Endothelial cell of umbilical vein (primary cell): ENCODE measurements around the gene ARHGAP15.

Experiments used
- EZH2 ChIP-seq: IDR thresholded peaks from 2 replicates; pipeline ENCODE4 v1.6.1; 2012; ENCODE audit warnings: borderline replicate concordance, low read depth, mild to moderate bottlenecking, moderate library complexity, low read length, inconsistent platforms; ENCODE audit not compliant: severe bottlenecking
- FOS ChIP-seq: IDR thresholded peaks from 2 replicates; pipeline ENCODE4 v1.6.1; 2011; ENCODE audit warnings: mild to moderate bottlenecking, low read length, moderate library complexity, borderline replicate concordance; ENCODE audit not compliant: insufficient read depth
- GATA2 ChIP-seq: IDR thresholded peaks from 2 replicates; pipeline ENCODE4 v1.7.0; 2011; ENCODE audit warnings: low read depth, mild to moderate bottlenecking, moderate library complexity, mixed read lengths, low read length; ENCODE audit not compliant: insufficient read length, insufficient read depth
- JUN ChIP-seq: IDR thresholded peaks from 2 replicates; pipeline ENCODE4 v1.6.1; 2011; ENCODE audit warnings: borderline replicate concordance, low read depth; ENCODE audit not compliant: insufficient read length, insufficient read depth
- POLR2A ChIP-seq: IDR thresholded peaks from 2 replicates; pipeline ENCODE4 v1.6.1; 2012; ENCODE audit warnings: low read depth, mild to moderate bottlenecking, control low read depth, low read length
- POLR2AphosphoS5 ChIP-seq: IDR thresholded peaks from 2 replicates; pipeline ENCODE4 v1.6.1; 2012; ENCODE audit warnings: low read depth, mild to moderate bottlenecking, control low read depth, low read length, moderate library complexity; ENCODE audit not compliant: insufficient read depth
- TF ChIP-seq, protein P1 (sequence below), 2 donors: IDR thresholded peaks; 1 replicate in 1 of 2; 2 replicates in 1 of 2; pipeline ENCODE4 v1.5.1; 2011; ENCODE audit warnings: low read length in 2 of 2, mild to moderate bottlenecking in 2 of 2, moderate library complexity in 2 of 2, control low read depth in 1 of 2, inconsistent platforms in 1 of 2, low read depth in 1 of 2; ENCODE audit not compliant: insufficient read depth in 1 of 2; ENCODE audit errors: extremely low read depth in 1 of 2
- TF ChIP-seq, protein P2 (sequence below): IDR thresholded peaks from 2 replicates; pipeline ENCODE4 v1.6.1; 2011; ENCODE audit not compliant: insufficient read depth, insufficient read length

DNA sequence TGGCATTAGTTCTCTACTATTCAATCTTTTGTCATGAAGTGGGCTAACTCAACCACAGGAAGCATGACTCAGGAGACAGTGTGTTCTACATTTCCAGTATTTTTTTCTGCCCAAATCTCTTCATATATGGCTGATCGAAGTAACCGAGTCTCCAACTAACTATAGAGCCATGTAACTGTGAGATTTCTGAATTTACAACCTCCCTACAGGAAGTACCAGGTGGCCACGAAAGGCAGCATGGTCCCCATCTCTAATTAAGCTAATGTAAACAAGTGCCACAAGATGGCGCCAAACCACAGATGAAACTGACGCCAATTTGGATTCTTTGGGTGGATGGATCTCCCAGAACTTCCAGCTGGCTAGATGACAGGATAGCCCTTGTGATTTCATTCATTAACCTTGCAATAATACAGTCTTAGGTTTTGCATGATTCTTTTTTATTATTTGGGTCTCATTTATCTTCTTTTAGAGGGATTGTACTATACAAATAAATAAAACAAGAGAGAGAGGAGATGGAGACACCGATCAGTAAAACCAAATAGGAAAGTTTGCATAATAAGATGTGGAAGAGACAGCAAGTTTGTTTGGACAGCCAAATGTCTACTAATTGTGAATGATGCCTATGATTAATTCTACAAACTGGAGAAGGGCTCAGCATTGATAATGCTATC lies 18.3 kb upstream of the ARHGAP15 start:
- TF ChIP-seq EZH2, result no peak
- TF ChIP-seq POLR2A, result no peak
- peak; percentile 83 for TF ChIP-seq FOS
- TF ChIP-seq, protein P1, sequence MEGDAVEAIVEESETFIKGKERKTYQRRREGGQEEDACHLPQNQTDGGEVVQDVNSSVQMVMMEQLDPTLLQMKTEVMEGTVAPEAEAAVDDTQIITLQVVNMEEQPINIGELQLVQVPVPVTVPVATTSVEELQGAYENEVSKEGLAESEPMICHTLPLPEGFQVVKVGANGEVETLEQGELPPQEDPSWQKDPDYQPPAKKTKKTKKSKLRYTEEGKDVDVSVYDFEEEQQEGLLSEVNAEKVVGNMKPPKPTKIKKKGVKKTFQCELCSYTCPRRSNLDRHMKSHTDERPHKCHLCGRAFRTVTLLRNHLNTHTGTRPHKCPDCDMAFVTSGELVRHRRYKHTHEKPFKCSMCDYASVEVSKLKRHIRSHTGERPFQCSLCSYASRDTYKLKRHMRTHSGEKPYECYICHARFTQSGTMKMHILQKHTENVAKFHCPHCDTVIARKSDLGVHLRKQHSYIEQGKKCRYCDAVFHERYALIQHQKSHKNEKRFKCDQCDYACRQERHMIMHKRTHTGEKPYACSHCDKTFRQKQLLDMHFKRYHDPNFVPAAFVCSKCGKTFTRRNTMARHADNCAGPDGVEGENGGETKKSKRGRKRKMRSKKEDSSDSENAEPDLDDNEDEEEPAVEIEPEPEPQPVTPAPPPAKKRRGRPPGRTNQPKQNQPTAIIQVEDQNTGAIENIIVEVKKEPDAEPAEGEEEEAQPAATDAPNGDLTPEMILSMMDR (IDR thresholded peaks at IDR 0.05; ENCODE audit: extremely low read depth in 1 of 2, insufficient read depth in 1 of 2, low read depth in 1 of 2, low read length in 2 of 2), result peak; percentile 66 to 70
- TF ChIP-seq POLR2AphosphoS5, result no peak
- TF ChIP-seq, protein P2, sequence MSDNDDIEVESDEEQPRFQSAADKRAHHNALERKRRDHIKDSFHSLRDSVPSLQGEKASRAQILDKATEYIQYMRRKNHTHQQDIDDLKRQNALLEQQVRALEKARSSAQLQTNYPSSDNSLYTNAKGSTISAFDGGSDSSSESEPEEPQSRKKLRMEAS, result no peak
- TF ChIP-seq JUN, result peak; percentile 36
- no peak for TF ChIP-seq GATA2
